Spleen (tissue), 11 donors: ENCODE data around the gene CSF2. TPM values are rescaled to one million over a fixed set of nuclear protein-coding genes. Genes with fewer than 3 reads are reported as not detected.

Source experiments
- DNase-seq: peaks from one replicate; pipeline ENCODE4 v3.0.0-alpha.2; 2020
- H3K27ac ChIP-seq, 8 donors: fragments of 200-600 bp; sonication (generic) in 7 of 8; 1 replicate in 4 of 8; 2 replicates in 4 of 8; pipeline versions ENCODE4 v1.5.0 to v1.8.0; 2016 to 2021; ENCODE audit warnings: inconsistent platforms in 4 of 8, mild to moderate bottlenecking in 4 of 8, moderate library complexity in 1 of 8
- H3K27me3 ChIP-seq, 7 donors: fragments of 200-600 bp; sonication (generic) in 6 of 7; replicated peaks in 1 of 7; 1 replicate in 4 of 7; 2 replicates in 3 of 7; pipeline versions ENCODE4 v1.5.0 to v1.8.0; 2016 to 2021; ENCODE audit warnings: inconsistent platforms in 3 of 7, mild to moderate bottlenecking in 1 of 7
- H3K36me3 ChIP-seq, 6 donors: fragments of 200-600 bp; sonication (generic) in 5 of 6; 1 replicate in 4 of 6; 2 replicates in 2 of 6; pipeline versions ENCODE4 v1.5.0 to v1.8.0; 2016 to 2021; ENCODE audit warnings: inconsistent platforms in 2 of 6
- H3K4me1 ChIP-seq, 6 donors: fragments of 200-600 bp; sonication (generic) in 5 of 6; 1 replicate in 3 of 6; 2 replicates in 3 of 6; pipeline versions ENCODE4 v1.5.0 to v1.8.0; 2016 to 2021; ENCODE audit warnings: inconsistent platforms in 3 of 6
- H3K4me3 ChIP-seq, 8 donors: fragments of 200-600 bp; sonication (generic) in 7 of 8; 1 replicate in 4 of 8; 2 replicates in 4 of 8; pipeline versions ENCODE4 v1.5.0 to v1.8.0; 2016 to 2021; ENCODE audit warnings: inconsistent platforms in 4 of 8, mild to moderate bottlenecking in 4 of 8, moderate library complexity in 2 of 8
- H3K9me3 ChIP-seq, 8 donors: fragments of 200-600 bp; sonication (generic) in 7 of 8; 1 replicate in 4 of 8; 2 replicates in 4 of 8; pipeline versions ENCODE4 v1.5.0 to v1.8.0; 2016 to 2021; ENCODE audit warnings: inconsistent platforms in 4 of 8
- CTCF ChIP-seq, 11 experiments: fragments of 200-600 bp in 7 of 11; fragments of 450-650 bp in 4 of 11; sonication (generic) in 4 of 11; IDR thresholded peaks in 8 of 11; conservative IDR thresholded peaks in 3 of 11; 1 replicate in 7 of 11; 2 replicates in 4 of 11; pipeline versions ENCODE4 v1.4.0 to v1.8.0; 2016 to 2021; ENCODE audit warnings: antibody characterized with exemption in 11 of 11, inconsistent platforms in 4 of 11, mild to moderate bottlenecking in 1 of 11
- POLR2A ChIP-seq, 3 donors: fragments of 450-650 bp; IDR thresholded peaks; one replicate each; pipeline ENCODE4 v1.5.1; 2017; ENCODE audit warnings: antibody characterized with exemption in 3 of 3, mild to moderate bottlenecking in 1 of 3
- POLR2AphosphoS5 ChIP-seq, 3 donors: sonication (generic); formaldehyde crosslinking; IDR thresholded peaks; one replicate each; pipeline ENCODE4 v1.5.1; 2017; ENCODE audit warnings: antibody characterized with exemption in 3 of 3
- WGBS, 5 donors: extraction: QIAGEN DNeasy Blood & Tissue Kit in 3 of 5; methylation state at CpG; one replicate each; pipeline versions ENCODE4 v1.1.5 to v1.1.7; 2013 to 2018; 5-methylcytosine and 5-hydroxymethylcytosine counted together
- intact Hi-C: fragments of 100-400 bp; cut with DNase I; formaldehyde crosslinking; loops from one replicate; pipeline ENCODE4 v1.15.0; 2023; ENCODE audit warnings: low total_unique reads
- polyA plus RNA-seq, 3 donors: library from polyadenylated mRNA; stranded (reverse); fragments of 200-250 nt; gene quantifications; one replicate each; pipeline ENCODE4 v1.2.1, GENCODE V29; 2013
- total RNA-seq, 7 donors: library from RNA; depleted of rRNA in 3 of 7; stranded (reverse); fragments of >200 nt in 3 of 7; fragmentation: NEBNext Ultra II Directional in 4 of 7; extraction: Animal tissue kit (Norgen Biotek cat#: 25700) in 4 of 7; gene quantifications; one replicate each; pipeline versions ENCODE4 v1.1.0 to v1.2.1, GENCODE V29; 2016 to 2021
- donor health status: healthy with polysubstance abuse.
- donor health status: DM: no; HTN: no; CAD: no; lungs with moderate emphysema.
- donor health status: DM: no; HTN: no; CAD: no.
- donor health status: Bipolar disorder and iron deficiency.
- donor health status: healthy.
- donor health status: DM: no; HTN: no; CAD: no.
- donor health status: DM: yes; HTN: yes; CAD: no.

CSF2 gene
- total and polyA plus RNA-seq, 10 donors = not detected

DNA sequence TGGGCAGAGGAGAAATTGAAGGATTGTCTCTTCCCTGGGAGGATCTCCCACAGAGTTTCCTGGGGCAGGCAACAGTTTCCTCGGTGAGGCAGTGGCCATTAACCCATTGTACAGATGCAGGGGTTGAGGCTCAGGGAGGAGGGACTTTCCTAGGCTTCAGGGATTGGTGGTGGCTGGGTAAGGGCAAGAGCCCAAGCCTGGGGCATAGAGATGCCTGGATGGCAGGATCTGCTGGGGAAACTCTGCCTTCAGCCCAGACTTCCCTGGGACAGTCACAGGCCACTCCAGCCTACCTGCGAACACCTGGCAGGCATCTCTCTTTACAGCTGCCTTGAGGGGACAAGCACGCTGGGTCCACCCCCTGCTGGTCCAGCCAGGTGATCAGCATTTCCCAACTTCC is 3.6 kb upstream of the CSF2 start:
- Histone ChIP-seq H3K27me3 (no peaks in the 10 kb centered on the region), H3K9me3 (no peaks in the 10 kb centered on the region), H3K27ac (no peak overlapping the region), H3K36me3 (no peaks in the 10 kb centered on the region), H3K4me1 (peaks cover 0 to 4% (median 0%) of the 10 kb centered on the region in 6 donors), H3K4me3 (no peak overlapping the region)
- intact Hi-C loops = no loop called here
- WGBS, 5 donors = 80 to 98% (median 95%) methylated on average over 3 of the region's 3 CpGs
- DNase-seq = peak; percentile 18
- no peak for TF ChIP-seq POLR2AphosphoS5 (IDR thresholded peaks at IDR 0.05)
- no peak for TF ChIP-seq CTCF (IDR thresholded peaks at IDR 0.05 in 8 of 11, conservative IDR thresholded peaks at IDR 0.05 in 3 of 11)
- TF ChIP-seq POLR2A (IDR thresholded peaks at IDR 0.05) = no peak

- no peaks in the 10 kb centered on the region for H3K36me3 ChIP-seq
- intact Hi-C loops = no loop called here
- no peaks in the 10 kb centered on the region for H3K9me3 ChIP-seq
- WGBS, 5 donors = 25 to 50% (median 41%) methylated on average over 13 of the region's 13 CpGs
- peaks cover 0 to 5% (median 0%) of the 10 kb centered on the region in 6 donors for H3K4me1 ChIP-seq
- H3K27ac ChIP-seq = no peak overlapping the region
- peak; percentile 56 for DNase-seq
- no peak overlapping the region for H3K4me3 ChIP-seq
- no peak for TF ChIP-seq CTCF (IDR thresholded peaks at IDR 0.05 in 8 of 11, conservative IDR thresholded peaks at IDR 0.05 in 3 of 11)
- TF ChIP-seq POLR2AphosphoS5 (IDR thresholded peaks at IDR 0.05) = no peak
- no peak for TF ChIP-seq POLR2A (IDR thresholded peaks at IDR 0.05)
- no peaks in the 10 kb centered on the region for H3K27me3 ChIP-seq
Observed at GRCh38 chr5:132070460-132071337, 2.9 kb upstream of the CSF2 start.

GRCh38 chr5:132071338-132071707 is 2.3 kb upstream of the CSF2 start:
- TF ChIP-seq POLR2A (IDR thresholded peaks at IDR 0.05) (no peak), CTCF (IDR thresholded peaks at IDR 0.05 in 8 of 11, conservative IDR thresholded peaks at IDR 0.05 in 3 of 11) (no peak), POLR2AphosphoS5 (IDR thresholded peaks at IDR 0.05) (no peak)
- 61 to 94% (median 76%) methylated on average over 2 of the region's 2 CpGs for WGBS, 5 donors
- no peak overlapping the region for H3K27ac ChIP-seq
- H3K4me1 ChIP-seq = peaks cover 0 to 5% (median 0%) of the 10 kb centered on the region in 6 donors
- no peak overlapping the region for H3K4me3 ChIP-seq
- no peak for DNase-seq
- intact Hi-C loops = no loop called here
- H3K9me3 ChIP-seq = no peaks in the 10 kb centered on the region
- no peaks in the 10 kb centered on the region for H3K36me3 ChIP-seq
- no peaks in the 10 kb centered on the region for H3K27me3 ChIP-seq

- no peak overlapping the region for H3K27ac ChIP-seq
- 94 to 100% (median 94%) methylated on average over 4 of the region's 4 CpGs for WGBS, 5 donors
Observed at GRCh38 chr5:132072070-132072469, 1.5 kb upstream of the CSF2 start.

More at GRCh38 chr5:132072070-132072469, 1.5 kb upstream of the CSF2 start:
- peak; percentile 51 for DNase-seq
- Histone ChIP-seq H3K9me3 (no peaks in the 10 kb centered on the region), H3K4me3 (no peak overlapping the region), H3K27me3 (no peaks in the 10 kb centered on the region), H3K4me1 (peaks cover 0 to 5% (median 0%) of the 10 kb centered on the region in 6 donors), H3K36me3 (no peaks in the 10 kb centered on the region)
- TF ChIP-seq CTCF (IDR thresholded peaks at IDR 0.05 in 8 of 11, conservative IDR thresholded peaks at IDR 0.05 in 3 of 11) = no peak
- no peak for TF ChIP-seq POLR2AphosphoS5 (IDR thresholded peaks at IDR 0.05)
- TF ChIP-seq POLR2A (IDR thresholded peaks at IDR 0.05) = no peak
- intact Hi-C loops = no loop called here
